Fibroblast of pulmonary artery (primary cell): Measurements from ENCODE around the gene UBQLN2.
"Not testable (repeated sequence)": the region's sequence is repeated elsewhere in the genome, so short reads cannot be mapped to it uniquely, and the experiment has no call there.

Experiments
- DNase-seq: peaks from one replicate; pipeline ENCODE4 v3.0.0-alpha.2; 2010; ENCODE audit warnings: low read depth
- H3K4me3 ChIP-seq: replicated peaks from 2 replicates; pipeline ENCODE4 v1.5.1; 2011; ENCODE audit warnings: low read depth, mild to moderate bottlenecking, control low read depth, low read length, moderate library complexity
- TF ChIP-seq, protein P1 (sequence below): IDR thresholded peaks from 2 replicates; pipeline ENCODE4 v1.5.1; 2011; ENCODE audit warnings: mild to moderate bottlenecking, control low read depth, low read length, inconsistent platforms; ENCODE audit errors: missing control alignments

UBQLN2 gene

GRCh38 chrX:56563231-56564161 is at the start of gene UBQLN2:
Gene UBQLN2, plus strand, starts transcription at chrX:56563627. Its CDS starts 247 bp downstream, at chrX:56563874.
- H3K4me3 ChIP-seq = peak within 1 kb of the TSS; percentile 74
- peak; percentile 81 for DNase-seq
- TF ChIP-seq, protein P1, sequence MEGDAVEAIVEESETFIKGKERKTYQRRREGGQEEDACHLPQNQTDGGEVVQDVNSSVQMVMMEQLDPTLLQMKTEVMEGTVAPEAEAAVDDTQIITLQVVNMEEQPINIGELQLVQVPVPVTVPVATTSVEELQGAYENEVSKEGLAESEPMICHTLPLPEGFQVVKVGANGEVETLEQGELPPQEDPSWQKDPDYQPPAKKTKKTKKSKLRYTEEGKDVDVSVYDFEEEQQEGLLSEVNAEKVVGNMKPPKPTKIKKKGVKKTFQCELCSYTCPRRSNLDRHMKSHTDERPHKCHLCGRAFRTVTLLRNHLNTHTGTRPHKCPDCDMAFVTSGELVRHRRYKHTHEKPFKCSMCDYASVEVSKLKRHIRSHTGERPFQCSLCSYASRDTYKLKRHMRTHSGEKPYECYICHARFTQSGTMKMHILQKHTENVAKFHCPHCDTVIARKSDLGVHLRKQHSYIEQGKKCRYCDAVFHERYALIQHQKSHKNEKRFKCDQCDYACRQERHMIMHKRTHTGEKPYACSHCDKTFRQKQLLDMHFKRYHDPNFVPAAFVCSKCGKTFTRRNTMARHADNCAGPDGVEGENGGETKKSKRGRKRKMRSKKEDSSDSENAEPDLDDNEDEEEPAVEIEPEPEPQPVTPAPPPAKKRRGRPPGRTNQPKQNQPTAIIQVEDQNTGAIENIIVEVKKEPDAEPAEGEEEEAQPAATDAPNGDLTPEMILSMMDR = peak; percentile 36

GRCh38 chrX:56519642-56520041 is 43.8 kb upstream of the UBQLN2 start:
- TF ChIP-seq, protein P1 = no peak
- DNase-seq = no peak
- H3K4me3 ChIP-seq = no peak overlapping the region

- H3K4me3 ChIP-seq, DNase-seq: not testable (repeated sequence)
Observed at GRCh38 chrX:56529482-56530007, 33.9 kb upstream of the UBQLN2 start.

- DNase-seq = no peak
- H3K4me3 ChIP-seq = no peak overlapping the region
- TF ChIP-seq, protein P1 = no peak
Observed at GRCh38 chrX:56530011-56530410, 33.4 kb upstream of the UBQLN2 start.

GRCh38 chrX:56550667-56551066 is 12.8 kb upstream of the UBQLN2 start:
- TF ChIP-seq, protein P1 = no peak
- H3K4me3 ChIP-seq = no peak overlapping the region
- no peak for DNase-seq

GRCh38 chrX:56554870-56555269 is 8.6 kb upstream of the UBQLN2 start:
- no peak overlapping the region for H3K4me3 ChIP-seq
- DNase-seq = no peak
- TF ChIP-seq, protein P1 = no peak

DNA sequence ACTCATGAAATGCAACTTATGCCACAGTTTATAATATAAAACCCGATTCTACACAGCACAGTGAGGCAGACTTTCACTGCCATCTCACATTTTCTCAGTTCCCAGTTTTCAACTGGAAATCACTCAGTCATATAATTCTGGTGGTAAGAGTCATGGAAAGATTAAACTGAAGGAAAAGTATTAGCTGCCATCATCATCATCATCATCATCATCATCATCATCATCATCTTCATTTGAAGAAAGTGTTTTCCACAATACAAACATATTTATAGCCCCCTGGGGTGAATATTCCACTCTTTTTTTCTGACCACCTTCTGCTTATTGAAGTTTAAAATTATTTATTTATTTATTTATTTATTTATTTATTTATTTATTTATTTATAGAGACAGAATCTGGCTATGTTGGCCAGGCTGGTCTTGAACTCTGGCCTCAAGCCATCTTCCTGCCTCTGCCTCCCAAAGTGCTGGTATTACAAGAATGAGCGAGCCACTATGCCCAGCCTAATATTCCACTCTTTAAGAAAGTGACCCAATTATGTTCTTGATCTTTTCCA is 6.0 kb upstream of the UBQLN2 start:
- no peak for DNase-seq
- TF ChIP-seq, protein P1 = no peak
- no peak overlapping the region for H3K4me3 ChIP-seq
